WERI-Rb-1 (cell line): Measurements from ENCODE around the gene CSRNP3.

Experiments used
- DNase-seq: peaks from one replicate; pipeline ENCODE4 v3.0.0-alpha.2; 2020
- H3K27ac ChIP-seq: fragments of 250-450 bp; sonication (Bioruptor Pico); 2 replicates; pipeline ENCODE4 v1.5.1; 2020; ENCODE audit warnings: mild to moderate bottlenecking, moderate library complexity
- H3K27me3 ChIP-seq: fragments of 250-450 bp; sonication (Bioruptor Pico); 2 replicates; pipeline ENCODE4 v1.5.1; 2021; ENCODE audit warnings: mild to moderate bottlenecking, low read depth, moderate library complexity; ENCODE audit not compliant: insufficient read depth, severe bottlenecking
- H3K36me3 ChIP-seq: fragments of 250-450 bp; sonication (Bioruptor Pico); 2 replicates; pipeline ENCODE4 v1.5.1; 2020; ENCODE audit warnings: mild to moderate bottlenecking, moderate library complexity
- H3K4me3 ChIP-seq: 2 replicates; pipeline ENCODE4 v1.5.1; 2011; ENCODE audit warnings: low read depth, mild to moderate bottlenecking, control low read depth, low read length
- H3K9me3 ChIP-seq: fragments of 250-450 bp; sonication (Bioruptor Pico); 2 replicates; pipeline ENCODE4 v1.5.1; 2021; ENCODE audit warnings: mild to moderate bottlenecking, moderate library complexity; ENCODE audit not compliant: severe bottlenecking
- CTCF ChIP-seq: IDR thresholded peaks from 2 replicates; pipeline ENCODE4 v1.5.1; 2011; ENCODE audit warnings: low read depth, mild to moderate bottlenecking, control low read depth, inconsistent platforms, low read length

Gene CSRNP3

DNA sequence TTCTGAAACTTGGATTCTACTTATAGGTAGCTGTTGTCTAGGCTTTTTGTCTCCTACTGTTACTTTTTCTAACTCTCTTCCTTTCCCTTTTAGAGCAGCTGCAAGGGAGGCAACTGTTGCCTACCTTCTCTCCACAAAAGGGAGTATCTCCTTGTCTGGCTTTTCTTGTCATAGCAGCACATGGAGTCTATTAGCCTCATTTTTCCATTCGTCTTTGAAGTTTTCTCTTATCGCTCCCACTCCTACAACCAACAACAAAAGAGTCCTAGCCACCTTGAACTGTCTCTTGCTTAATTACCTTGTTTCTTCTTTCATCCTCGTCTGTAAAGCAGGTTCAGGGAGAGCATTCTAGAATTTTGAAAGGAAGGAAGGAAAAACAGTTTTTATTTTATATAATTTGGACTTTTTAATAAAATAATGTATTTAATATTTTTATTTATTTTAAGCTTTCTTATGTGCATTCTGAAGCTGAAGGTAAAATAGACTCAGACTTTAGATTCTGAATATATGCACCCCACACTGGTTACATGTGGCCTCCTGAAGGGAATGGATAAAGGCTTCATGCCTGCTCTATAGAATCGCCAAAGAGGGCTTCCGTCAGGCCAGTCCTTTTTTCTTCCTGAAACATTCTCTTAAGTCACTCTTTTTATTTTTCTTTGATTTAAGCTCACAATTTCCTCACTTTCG lies 154.4 kb downstream of the CSRNP3 start:
- Histone ChIP-seq H3K27me3 (no peaks in the 10 kb centered on the region), H3K36me3 (no peaks in the 10 kb centered on the region), H3K4me3 (no peak overlapping the region), H3K27ac (no peak overlapping the region), H3K9me3 (no peaks in the 10 kb centered on the region)
- no peak for DNase-seq
- TF ChIP-seq CTCF, result no peak

DNA sequence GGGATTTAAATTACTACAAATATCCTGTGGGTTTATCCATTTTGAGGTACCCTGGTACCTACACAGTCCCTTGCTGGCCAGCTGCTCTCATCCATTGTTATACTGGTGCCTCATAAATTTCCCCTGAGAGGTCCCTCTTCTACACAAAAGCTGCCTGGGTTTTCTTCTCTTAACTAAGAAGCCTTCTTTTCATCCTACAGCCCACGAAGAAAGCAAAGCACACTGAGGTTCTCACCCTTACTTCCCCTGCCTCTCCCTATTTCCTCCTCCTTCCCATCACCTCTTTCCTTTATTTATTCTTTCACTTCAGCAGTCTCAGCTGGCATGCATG lies 154.9 kb downstream of the CSRNP3 start:
- H3K27ac ChIP-seq, result no peak overlapping the region
- DNase-seq, result no peak
- H3K36me3 ChIP-seq, result no peaks in the 10 kb centered on the region
- no peaks in the 10 kb centered on the region for H3K9me3 ChIP-seq
- no peaks in the 10 kb centered on the region for H3K27me3 ChIP-seq
- no peak for TF ChIP-seq CTCF
- H3K4me3 ChIP-seq, result no peak overlapping the region

GRCh38 chr2:165627470-165627869 lies 158.0 kb downstream of the CSRNP3 start:
- no peaks in the 10 kb centered on the region for H3K36me3 ChIP-seq
- TF ChIP-seq CTCF, result no peak
- H3K9me3 ChIP-seq, result no peaks in the 10 kb centered on the region
- no peaks in the 10 kb centered on the region for H3K27me3 ChIP-seq
- no peak overlapping the region for H3K27ac ChIP-seq
- no peak for DNase-seq
- H3K4me3 ChIP-seq, result no peak overlapping the region

DNA sequence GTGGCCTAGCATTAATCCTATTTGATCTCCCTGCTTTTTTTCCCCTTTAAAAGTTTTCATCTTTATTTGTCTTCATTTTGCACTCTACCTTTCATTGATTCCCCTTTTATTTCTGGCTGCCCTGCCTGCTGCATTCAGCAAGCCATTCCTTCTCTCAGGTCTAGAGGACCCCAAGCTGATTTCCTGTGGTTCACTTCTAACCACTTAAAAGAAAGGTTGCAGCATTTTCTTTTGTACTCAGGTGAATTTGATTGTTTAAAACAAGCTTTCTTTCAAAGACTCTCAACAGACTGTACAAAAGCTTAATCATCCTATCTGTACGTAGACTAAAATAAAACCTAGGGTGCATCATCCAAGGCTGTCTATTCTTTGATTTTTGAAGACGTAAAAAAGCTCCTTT lies 160.3 kb downstream of the CSRNP3 start:
- TF ChIP-seq CTCF, result no peak
- no peak overlapping the region for H3K27ac ChIP-seq
- no peaks in the 10 kb centered on the region for H3K9me3 ChIP-seq
- no peaks in the 10 kb centered on the region for H3K36me3 ChIP-seq
- no peak overlapping the region for H3K4me3 ChIP-seq
- no peak for DNase-seq
- no peaks in the 10 kb centered on the region for H3K27me3 ChIP-seq

DNA sequence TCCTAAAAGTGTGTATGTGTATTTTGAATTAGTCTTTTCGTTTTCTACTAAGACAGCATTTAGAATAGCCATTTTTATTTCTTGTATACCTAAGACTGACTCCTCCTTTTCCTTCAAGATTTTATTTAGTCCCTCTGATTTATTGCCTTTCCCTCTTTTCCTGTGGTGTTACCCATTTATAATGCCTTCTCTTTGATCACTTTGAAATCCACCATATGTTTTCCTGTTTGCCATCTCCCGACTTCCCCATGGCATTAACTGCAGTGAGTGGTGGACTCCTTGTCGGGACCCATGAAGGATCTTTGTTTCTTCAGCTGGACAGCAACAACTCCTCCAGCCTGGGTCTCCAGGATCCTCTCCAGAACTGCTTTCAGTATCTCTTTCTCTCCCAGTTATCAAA lies 160.7 kb downstream of the CSRNP3 start:
- H3K36me3 ChIP-seq, result no peaks in the 10 kb centered on the region
- TF ChIP-seq CTCF, result no peak
- no peak overlapping the region for H3K4me3 ChIP-seq
- no peaks in the 10 kb centered on the region for H3K27me3 ChIP-seq
- no peak for DNase-seq
- H3K27ac ChIP-seq, result no peak overlapping the region
- H3K9me3 ChIP-seq, result no peaks in the 10 kb centered on the region

GRCh38 chr2:165631089-165631488 lies 161.6 kb downstream of the CSRNP3 start:
- Histone ChIP-seq H3K27me3 (no peaks in the 10 kb centered on the region), H3K36me3 (no peaks in the 10 kb centered on the region), H3K9me3 (no peaks in the 10 kb centered on the region), H3K27ac (no peak overlapping the region), H3K4me3 (no peak overlapping the region)
- no peak for TF ChIP-seq CTCF
- no peak for DNase-seq
